ENCODE data around the gene POLR3K. TPM values are rescaled to one million over a fixed set of nuclear protein-coding genes. Genes with fewer than 3 reads are reported as not detected.

The POLR3K gene
- total and polyA plus RNA-seq, 2 donors (not counting 1 experiment from before 2014, with no cell fraction given), result 3.3 to 12.9 TPM

DNA sequence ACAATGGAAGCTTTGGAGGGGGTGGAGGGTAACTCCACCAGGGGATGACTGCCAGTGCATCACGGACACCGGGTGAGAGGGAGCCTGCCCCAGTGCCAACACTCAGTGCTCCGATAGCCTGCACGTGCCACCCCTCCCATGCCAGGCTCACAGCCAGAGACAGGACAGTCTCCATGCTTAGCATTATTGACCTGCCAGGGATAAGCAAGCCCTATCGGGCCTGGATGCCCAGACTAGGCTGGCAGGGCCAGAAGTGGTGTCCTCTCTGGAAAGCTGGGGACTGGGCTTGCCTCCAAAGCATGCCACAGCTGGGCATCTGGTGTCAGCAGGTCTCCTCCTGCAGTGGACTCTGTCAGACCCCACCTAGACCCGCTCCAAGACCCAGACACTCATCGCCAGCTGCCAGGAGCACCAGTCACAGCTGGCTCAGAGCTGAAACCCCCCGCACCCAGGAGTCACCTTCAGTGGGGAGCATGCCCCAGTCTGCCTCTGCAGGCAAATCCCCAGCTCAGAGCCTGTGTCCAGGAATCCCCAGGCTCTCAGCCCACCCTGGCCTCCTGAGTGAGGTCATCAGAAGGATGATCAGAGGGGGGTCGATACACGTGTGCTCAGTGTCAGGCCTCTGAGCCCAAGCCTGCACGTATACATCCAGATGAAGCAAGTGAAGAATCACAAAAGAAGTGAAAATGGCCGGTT is 20.8 kb upstream of the POLR3K start:
- no peak for DNase-seq (ENCODE audit: low read depth in 2 of 2)
- no peaks in the 10 kb centered on the region for H4K20me1 ChIP-seq (ENCODE audit: control insufficient read depth, extremely low read depth, insufficient read depth, low read length)
- no peak overlapping the region for H3K4me2 ChIP-seq (ENCODE audit: extremely low read depth, insufficient read depth, low read length)
- H3K27ac ChIP-seq (ENCODE audit: insufficient read depth, low read length), result no peak overlapping the region
- H3K4me1 ChIP-seq (ENCODE audit: control insufficient read depth, extremely low read depth, insufficient read depth, low read length), result peaks cover 52% of the 10 kb centered on the region
- no peaks in the 10 kb centered on the region for H3K9me3 ChIP-seq (ENCODE audit: control insufficient read depth, insufficient read depth, low read depth, low read length)
- peaks cover 37% of the 10 kb centered on the region for H3K79me2 ChIP-seq (ENCODE audit: control insufficient read depth, insufficient read depth, low read length)
- TF ChIP-seq, protein P1, sequence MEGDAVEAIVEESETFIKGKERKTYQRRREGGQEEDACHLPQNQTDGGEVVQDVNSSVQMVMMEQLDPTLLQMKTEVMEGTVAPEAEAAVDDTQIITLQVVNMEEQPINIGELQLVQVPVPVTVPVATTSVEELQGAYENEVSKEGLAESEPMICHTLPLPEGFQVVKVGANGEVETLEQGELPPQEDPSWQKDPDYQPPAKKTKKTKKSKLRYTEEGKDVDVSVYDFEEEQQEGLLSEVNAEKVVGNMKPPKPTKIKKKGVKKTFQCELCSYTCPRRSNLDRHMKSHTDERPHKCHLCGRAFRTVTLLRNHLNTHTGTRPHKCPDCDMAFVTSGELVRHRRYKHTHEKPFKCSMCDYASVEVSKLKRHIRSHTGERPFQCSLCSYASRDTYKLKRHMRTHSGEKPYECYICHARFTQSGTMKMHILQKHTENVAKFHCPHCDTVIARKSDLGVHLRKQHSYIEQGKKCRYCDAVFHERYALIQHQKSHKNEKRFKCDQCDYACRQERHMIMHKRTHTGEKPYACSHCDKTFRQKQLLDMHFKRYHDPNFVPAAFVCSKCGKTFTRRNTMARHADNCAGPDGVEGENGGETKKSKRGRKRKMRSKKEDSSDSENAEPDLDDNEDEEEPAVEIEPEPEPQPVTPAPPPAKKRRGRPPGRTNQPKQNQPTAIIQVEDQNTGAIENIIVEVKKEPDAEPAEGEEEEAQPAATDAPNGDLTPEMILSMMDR (conservative IDR thresholded peaks at IDR 0.05 in 1 of 2, IDR thresholded peaks at IDR 0.05 in 1 of 2; ENCODE audit: low read depth in 1 of 2, low read length in 2 of 2), result no peak
- TF ChIP-seq EZH2 (IDR thresholded peaks at IDR 0.05; ENCODE audit: low read length, missing control alignments), result no peak
- H2AFZ ChIP-seq (ENCODE audit: low read length), result no peak overlapping the region
- H3K36me3 ChIP-seq (ENCODE audit: control insufficient read depth, insufficient read depth, low read length), result no peaks in the 10 kb centered on the region
- H3K4me3 ChIP-seq (replicated peaks in 1 of 4; ENCODE audit: control extremely low read depth in 1 of 4, insufficient read depth in 1 of 4, low read depth in 3 of 4, low read length in 4 of 4), result no peak overlapping the region
- H3K27me3 ChIP-seq (ENCODE audit: control insufficient read depth, insufficient read depth, low read length), result no peaks in the 10 kb centered on the region
- H3K9ac ChIP-seq (ENCODE audit: insufficient read depth, low read length), result no peak overlapping the region

DNA sequence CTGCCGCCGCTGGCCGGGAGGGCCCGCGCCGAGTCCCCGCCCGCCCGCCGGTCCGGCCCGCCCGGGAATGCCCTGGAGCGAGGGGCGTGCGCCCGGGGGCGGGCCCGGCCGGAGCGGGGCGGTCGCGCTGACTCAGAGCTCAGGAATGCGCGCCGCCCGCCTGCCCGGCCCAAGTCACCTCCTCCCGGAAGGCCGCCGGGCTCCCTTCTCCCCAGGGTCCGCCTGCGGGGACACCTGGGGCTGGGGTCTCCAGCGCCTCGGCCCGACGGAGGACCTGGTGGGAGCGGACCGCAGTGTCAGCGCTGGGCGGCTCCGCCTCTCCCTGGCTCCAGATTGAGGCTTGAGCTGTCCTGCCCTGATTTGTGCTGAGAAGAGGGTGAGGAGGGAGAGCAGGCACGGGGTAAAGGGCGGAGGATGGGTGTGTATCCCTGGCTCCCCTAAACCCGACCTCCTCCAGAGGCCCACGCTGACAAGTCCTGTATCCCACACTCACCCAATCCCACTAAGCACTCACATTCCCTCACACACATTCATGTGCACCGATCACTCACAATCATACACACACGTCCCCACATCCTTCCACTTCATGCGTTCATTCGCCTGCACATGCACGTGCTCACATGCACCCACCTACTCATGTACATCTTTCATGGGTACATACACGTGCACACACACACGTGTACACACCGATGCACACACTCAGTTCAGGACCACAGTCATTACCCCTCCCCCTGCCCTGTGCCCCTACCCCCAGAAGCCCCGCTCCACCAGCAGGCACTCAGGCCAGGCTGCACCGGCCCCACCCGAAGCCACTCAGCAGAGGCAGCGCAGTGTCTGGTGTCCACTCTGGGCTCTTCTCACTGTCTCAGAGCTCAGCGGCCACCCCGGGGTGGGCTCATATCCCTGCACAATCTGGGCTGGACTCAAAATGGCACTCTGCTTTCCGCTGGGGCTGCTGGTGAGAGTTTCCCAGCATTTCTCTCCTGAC is 19.4 kb upstream of the POLR3K start, which contains the start of gene RHBDF1:
RHBDF1 (minus strand) TSS at position 71 of the 988 bp plus-strand sequence. CDS start 7,616 bp downstream, outside the sequence.
- Histone ChIP-seq H3K4me3 (replicated peaks in 1 of 4; ENCODE audit: control extremely low read depth in 1 of 4, insufficient read depth in 1 of 4, low read depth in 3 of 4, low read length in 4 of 4) (peak within 1 kb of the TSS; percentile 62 to 82 (median 78)), H3K27ac (ENCODE audit: insufficient read depth, low read length) (peak within 1 kb of the TSS; percentile 79), H3K27me3 (ENCODE audit: control insufficient read depth, insufficient read depth, low read length) (no peaks in the 10 kb centered on the region), H3K9me3 (ENCODE audit: control insufficient read depth, insufficient read depth, low read depth, low read length) (no peaks in the 10 kb centered on the region), H3K4me2 (ENCODE audit: extremely low read depth, insufficient read depth, low read length) (peak within 1 kb of the TSS; percentile 93), H4K20me1 (ENCODE audit: control insufficient read depth, extremely low read depth, insufficient read depth, low read length) (no peaks in the 10 kb centered on the region), H3K36me3 (ENCODE audit: control insufficient read depth, insufficient read depth, low read length) (no peaks in the 10 kb centered on the region), H3K4me1 (ENCODE audit: control insufficient read depth, extremely low read depth, insufficient read depth, low read length) (peaks cover 62% of the 10 kb centered on the region), H3K9ac (ENCODE audit: insufficient read depth, low read length) (peak within 1 kb of the TSS; percentile 90), H3K79me2 (ENCODE audit: control insufficient read depth, insufficient read depth, low read length) (peaks cover 41% of the 10 kb centered on the region), H2AFZ (ENCODE audit: low read length) (no peak within 1 kb of the TSS)
- peak in 1 of 2 donors; percentile 55 for DNase-seq (ENCODE audit: low read depth in 2 of 2)
- no peak for TF ChIP-seq EZH2 (IDR thresholded peaks at IDR 0.05; ENCODE audit: low read length, missing control alignments)
- TF ChIP-seq, protein P1 (conservative IDR thresholded peaks at IDR 0.05 in 1 of 2, IDR thresholded peaks at IDR 0.05 in 1 of 2; ENCODE audit: low read depth in 1 of 2, low read length in 2 of 2), result no peak

All from fibroblast of lung (primary cell).